ENCODE results near the gene SLC6A18.

SLC6A18 gene

GRCh38 chr5:1294835-1295649, 69.9 kb downstream of the SLC6A18 start, which contains the start of gene TERT:
TERT (minus strand) TSS chr5:1295068; CDS start chr5:1294989, 79 bp downstream.
- no peak for DNase-seq

- no peak for DNase-seq
These were observed 70.5 kb downstream of the SLC6A18 start for GRCh38 chr5:1295650-1296037.

Data from fibroblast of skin of right quadriceps (primary cell).